ENCODE data around the gene KIF26A.

Gene KIF26A

DNA sequence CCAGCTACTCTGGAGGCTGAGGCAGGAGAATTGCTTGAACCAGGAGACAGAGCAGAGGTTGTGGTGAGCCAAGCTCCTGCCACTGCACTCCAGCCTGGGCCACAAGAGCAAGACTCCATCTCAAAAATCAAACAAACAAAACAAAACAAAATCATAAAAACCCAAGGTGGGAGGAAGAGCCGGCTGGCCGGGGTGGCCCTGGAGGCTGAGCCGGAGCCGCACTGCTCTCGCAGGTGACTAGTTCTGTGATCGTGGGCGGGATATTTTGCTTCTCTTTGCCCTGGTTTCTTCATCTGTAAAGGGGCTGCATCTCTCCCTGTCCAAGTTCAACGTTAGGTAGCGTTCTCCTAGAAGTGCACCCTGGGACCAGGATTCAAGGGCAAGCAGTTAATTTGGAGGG is 73.4 kb downstream of the KIF26A start:
- DNase-seq = no peak

DNA sequence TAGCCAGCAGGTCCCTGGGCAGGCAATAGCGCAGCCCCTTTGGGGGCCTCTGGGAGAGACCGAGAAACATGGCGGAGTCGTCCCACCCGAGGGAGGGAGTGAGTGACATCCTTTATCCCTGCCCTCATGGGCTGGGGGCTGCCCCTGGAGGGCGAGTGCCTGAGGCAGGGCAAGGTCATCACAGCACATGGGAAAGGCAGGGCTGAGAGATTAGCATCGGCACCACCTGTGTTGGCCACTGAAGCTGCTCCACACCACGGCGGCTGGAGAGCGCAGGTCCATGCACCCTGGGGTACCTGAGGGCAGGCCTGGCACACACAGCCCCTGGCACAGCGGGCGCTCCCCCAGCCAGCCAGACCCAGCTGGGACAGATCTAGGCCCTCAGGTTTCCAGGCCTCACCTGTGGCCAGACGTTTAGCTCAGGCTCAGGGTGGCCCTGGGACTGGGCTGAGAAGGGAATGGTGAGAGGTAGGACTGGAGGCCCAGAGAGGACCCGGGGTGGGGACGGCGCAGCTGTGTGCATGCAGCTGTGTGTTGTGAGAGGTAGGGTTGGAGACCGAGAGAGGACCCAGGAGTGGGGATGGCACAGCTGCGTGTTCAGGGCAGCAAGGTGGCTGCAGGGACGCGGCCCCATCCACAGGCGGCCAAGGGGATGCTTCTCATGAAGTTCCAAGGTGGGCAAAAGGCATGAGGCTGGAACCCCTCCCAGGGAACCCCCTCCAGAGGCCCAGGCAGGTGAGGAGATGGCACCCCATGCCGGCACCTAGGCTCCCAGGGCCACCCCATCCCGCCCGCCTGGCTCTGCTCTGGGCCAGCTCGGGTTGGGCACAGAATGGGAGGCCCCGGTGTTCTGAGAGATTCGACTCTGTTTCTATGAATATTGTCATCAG is 74.1 kb downstream of the KIF26A start:
- DNase-seq = no peak

DNA sequence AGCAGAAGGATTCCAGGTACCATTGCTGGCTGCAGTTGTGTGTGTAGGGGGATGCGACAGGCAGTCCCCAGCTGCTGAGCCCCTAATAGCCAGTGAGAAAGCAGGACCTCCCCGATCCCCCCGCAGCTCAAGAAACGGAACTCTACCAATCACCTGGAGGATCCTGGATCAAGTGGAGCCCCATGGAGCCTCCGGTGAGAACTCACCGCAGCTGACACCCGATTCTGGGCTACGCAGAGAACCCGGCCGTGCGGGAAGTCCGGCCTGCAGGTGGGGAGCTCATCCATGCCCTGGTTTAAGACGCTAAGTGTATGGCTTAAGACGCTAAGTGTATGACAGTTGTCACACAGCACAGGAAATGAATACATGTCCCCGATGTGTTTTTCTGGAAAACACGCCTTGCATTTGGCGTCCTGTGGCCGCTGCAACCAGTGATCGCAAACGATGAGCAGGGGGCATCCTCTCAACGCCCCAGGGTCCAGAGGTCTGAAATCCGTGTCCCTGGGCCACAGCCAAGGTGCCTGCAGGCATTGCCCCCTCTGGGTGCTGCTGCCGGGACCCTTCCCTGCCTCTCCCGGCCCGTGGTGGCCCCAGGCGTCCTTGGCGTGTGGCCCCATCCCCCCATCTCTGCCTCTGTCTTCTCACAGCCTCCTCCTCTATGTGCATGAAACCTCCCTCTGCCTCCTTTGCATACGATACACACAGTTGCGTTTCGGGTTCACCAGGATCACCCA is 75.1 kb downstream of the KIF26A start:
- DNase-seq = no peak

DNA sequence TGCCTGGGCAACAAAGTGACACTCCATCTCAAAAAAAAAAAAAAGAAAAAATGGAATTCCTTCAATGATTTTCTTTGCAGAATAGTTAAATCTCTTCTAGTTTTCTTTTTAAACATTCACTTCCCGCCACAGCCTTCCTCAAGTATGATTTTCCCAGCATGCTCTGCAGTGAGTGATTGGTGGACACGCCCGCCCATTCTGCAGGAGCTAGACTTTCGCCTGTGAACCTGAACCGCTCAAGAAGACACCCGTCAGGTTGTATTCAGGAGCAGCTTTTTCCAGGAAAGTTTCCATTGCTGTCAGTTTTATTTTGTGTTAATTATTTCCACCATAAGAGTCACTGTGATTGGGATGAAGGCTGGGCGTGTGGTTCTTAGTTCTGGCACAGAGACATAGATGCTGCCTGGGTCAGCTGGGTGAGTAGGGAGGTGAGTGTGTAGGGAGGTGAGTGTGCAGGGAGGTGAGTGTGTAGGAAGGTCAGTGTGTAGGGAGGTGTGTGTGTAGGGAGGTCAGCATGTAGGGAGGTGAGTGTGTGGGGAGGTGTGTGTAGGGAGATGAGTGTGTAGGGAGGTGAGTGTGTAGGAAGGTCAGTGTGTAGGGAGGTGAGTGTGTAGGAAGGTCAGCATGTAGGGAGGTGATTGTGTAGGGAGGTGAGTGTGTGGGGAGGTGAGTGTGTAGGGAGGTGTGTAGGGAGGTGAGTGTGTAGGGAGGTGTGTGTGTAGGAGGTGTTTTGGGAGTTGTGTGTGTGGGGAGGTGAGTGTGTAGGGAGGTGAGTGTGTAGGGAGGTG is 76.2 kb downstream of the KIF26A start:
- no peak for DNase-seq

DNA sequence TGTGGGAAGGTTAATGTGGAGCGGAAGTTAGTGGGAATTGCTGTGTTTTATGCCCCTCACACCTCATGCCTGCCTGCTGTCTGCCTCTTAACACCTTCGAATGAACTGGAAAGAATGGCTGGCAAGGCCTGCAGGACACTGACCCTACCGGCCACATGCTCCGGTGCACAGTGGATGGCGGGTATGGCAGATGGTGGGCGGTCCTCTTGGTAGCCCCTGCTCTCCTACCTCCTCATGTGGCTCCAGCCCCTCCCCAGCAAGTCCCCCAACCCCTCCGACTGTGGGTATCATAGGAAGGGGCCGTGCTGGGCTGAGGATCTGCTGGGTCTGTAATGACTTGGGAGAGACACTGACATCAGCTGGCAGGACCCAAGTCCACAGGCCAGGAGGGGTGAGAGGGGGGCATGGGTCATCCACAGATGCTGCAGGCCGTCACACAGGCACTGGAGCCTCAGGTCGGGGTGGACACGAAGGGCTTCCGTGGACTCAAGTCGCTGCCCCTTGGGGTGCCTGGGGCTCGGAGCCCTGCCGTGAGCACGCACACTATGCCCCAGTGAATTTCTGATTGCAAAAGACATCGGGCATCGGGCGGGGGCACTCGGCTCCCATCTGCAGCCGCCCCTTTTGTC is 77.4 kb downstream of the KIF26A start:
- DNase-seq = no peak

DNA sequence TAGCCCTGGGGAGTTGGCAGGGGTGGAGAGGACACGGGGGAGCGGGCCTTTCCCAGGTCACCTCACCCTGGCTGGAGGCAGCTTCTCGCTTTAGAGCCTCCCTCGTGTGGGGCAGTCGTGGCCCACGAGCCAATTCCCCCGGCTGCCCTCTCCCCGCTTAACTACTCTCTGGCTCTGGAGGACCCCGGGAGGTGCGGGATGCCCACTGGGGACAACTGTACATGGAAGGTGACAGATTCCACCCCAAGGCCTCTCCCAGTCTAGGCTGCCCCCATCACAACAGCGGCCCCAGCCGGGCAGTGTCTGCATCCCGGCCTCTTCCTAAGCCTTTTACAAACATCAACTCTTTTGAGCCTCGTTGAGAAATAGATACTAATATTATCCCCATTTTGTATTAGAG is 78.1 kb downstream of the KIF26A start:
- no peak for DNase-seq

DNA sequence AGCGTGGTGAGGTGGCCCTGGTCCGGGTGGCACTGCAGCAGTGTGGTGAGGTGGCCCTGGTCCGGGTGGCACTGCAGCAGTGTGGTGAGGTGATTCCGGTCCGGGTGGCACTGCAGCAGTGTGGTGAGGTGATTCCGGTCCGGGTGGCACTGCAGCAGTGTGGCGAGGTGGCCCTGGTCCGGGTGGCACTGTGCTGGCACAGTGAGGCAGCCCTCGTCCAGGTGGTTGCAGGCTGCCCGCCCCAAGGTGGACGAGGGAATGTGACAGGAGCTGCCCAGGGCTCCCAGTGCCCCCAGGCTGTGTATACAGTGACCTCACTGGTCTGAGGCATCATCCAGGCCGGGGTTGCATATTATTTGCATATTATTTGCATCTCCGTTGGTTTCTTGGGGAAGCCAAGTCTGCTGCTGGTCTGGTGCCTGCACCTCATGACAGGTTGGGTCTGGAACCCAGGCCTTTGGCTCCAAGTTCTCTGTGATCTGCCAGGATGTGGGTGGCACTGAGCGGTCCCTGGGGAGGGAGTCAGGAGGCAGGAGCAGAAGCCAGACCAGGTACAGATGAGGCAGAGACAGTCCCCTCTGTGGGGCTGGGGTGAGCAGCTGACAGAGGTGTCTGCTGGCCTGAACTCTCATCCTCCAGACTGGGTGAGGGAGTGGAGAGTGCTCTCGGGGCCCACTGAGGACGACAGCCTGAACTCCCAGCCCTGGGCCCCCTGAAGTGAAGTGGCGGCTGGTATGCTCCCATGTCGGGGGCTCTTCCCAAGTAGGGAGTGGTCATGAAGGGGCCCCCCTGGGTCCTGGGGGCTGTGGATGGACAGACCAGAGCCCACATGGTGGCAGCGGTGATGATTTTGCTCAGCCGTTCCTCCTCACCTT is 79.3 kb downstream of the KIF26A start:
- DNase-seq = no peak

DNA sequence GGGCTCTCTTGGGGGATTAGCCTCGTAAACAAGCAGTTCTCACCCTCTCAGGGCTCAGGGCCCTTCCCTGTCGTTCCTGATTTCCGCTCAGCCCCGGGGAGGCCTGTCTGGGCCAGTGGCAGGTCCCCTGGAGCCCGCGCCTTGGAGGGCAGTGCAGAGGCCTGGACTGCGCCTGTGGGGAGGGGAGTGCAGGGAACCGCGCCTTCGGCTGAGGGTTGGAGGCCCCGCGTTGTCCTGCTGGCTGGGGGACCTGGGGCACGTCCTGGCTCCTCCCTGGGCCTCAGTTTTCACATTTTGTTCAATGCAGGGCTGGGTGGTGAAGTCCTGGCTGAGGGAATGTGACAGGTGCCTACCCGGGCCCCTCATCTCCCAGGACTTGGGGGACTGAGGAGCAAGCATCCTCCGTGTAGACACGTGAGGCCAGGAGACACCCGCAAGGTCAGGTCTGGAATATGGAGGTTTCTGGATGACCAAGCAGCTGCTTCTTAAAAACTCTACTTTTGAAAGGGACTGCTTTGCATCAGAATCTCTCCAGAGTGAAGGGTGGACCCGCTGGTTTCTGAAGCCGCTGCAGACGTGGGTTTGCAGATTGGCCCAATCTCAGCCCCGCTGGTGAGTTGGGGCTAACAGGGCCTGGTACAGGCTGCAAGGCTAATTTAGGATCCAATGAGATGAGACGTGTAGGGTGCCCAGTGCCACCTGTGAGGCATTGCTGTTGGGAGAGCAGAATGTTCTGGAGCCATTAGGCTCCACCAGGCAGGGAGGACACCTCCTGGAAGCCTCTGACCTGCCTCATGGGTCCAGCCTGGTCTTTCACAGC is 80.2 kb downstream of the KIF26A start:
- DNase-seq = no peak

DNA sequence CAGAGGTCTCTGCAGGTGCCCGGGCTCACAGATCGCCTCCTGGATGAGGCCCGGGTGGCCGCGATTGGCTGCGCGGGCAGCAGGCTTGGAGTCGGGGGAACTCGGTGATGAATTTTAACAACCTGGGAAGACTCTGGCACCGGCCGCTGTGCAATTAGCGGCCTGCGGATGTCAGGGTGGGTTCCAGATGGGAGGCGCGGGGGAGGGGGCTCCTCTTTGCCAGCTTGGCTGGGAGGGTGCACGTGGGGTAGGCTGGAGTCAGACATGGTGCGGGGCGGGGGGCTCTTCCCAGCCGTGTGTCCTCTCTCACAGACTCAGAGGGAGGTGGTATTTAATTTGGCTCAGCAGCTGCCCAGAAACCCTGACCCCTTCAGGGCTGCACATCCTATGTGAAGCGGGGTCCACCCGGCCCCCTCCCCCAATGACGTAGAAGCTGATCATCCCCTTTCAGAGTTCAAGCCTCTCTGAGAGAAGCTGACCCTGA is 81.4 kb downstream of the KIF26A start:
- DNase-seq = no peak

DNA sequence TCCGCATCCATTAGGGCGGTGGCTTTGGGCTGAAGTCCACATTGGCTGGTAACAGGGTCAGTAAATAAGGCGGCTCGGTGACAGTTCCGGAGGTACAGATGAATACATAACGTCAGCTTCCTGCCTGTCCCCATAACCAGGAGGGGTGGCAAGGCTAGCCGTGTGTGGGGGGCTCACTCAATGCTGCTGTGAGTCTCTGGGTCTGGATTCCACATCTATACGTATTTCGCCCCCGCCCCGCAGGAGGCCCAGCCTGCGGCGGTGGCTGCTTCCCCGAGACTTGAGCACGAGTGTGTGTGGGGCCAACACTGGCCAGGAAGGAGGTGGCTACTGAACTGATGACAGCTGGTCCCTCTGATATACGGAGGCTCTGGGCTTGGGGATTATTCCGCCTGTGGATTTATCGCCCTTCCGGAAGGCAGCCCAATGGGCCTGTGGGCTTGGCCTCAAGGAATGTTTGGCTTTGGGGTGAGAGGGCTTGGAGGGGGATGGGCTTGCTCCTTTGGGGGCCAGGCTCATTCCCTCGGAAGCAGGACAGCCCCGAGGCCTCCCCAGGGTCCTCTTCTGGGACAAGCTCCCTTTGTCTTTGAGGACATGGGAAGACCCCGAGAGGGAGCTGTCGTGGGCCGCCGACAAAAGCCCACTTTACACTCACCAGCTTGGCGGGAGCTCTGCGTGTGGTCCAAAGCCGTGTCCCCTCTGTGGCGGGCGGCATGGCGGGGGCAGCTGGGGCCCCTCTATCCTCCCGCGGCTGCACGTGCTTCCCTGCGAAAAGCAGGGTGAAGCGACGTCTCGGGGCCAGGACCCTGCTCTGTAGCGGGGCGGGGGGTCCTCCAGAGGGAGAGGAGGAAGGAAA is 82.1 kb downstream of the KIF26A start:
- DNase-seq = no peak

DNA sequence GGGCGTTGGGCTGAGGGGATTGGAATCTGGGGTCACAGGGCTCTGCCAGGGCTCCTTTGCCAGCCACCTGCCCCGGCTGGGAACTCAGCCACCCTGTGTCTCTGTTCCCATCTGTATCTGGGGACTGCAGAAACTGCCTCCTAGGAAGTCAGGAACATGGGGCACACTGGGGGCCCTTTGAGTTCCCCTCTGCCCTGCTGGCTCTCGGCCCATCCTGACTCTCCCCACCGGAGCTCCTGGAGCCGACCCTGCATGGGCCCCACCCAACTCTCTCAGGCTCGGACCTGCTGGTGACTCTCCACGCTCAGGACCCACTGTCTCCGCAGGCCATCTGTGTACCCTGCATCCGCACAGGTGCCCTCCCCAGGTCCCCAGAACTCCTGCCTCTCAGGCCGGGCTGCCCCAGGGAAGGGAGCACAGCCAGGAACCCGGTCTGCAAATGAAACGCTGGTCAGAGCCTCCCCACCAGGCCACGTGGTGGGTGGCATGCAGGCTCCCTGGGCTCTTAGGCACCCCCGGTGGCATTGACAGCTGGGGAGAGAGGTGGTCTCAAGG is 82.8 kb downstream of the KIF26A start:
- no peak for DNase-seq

DNA sequence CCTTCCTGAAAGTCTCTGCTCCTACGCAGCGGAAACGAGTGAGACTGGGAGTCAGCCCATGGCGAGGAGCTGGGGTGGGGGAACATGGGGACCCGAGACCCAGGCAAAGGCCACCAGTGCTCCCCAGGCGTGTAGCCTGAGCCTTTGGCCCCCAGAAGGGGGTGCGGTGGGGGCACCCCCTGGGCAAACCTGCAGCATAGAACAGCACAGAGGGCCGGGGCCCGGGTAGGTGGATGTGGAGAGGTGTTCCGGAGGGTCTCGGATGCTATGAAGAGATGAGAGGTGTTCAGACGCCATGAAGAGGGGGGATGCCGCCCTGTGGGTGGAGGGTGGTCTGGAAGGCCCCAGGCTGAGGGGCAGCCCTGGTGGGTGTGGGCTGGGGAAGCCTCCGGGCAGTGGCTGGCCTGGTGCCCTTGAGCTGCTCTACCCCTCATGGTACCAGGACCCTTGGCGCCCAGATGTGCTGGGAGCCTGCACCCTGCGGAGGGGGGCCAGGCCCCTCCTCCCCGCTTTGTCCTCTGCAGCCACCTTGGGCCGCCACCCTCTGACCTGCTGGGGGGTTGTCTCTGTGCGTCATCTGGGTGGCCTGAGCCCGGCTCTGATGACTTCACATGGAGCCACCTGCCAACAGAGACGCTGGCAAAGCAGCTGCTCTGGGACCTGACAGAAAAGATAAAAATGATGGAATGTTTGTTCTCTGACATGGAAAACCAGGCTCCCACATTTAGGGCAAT is 83.4 kb downstream of the KIF26A start:
- DNase-seq = no peak

DNA sequence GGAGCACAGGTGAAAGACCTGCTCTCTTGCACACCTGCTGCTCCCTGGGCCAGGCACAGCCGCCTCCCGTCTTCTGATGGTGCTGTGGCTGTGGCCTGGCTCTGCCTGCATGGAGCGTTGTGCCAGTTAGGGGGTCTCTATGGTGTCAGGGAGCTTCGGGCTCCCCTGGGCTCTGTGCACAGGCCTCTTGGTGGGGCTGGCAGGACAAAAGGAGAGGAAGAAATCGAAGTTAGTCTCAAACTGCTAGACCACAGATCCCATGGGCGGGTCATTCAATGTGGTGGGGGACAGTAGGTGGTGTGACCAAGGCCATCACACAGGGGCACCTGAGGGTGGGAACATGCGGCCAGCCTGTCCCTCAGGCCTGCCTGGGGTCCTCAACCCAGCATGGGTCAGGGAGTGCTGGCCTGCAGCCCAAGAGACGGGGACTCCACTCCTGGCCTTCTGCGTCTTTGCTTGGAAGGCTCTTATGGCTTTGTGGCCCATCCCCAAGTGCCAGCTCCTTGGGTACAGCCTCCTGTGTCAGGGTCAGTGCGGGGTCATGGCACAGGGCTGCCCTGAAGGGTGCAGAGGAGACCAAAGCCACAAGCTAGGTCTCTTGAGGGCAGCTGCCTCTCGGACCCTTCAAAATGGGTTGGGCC is 84.1 kb downstream of the KIF26A start:
- no peak for DNase-seq

DNA sequence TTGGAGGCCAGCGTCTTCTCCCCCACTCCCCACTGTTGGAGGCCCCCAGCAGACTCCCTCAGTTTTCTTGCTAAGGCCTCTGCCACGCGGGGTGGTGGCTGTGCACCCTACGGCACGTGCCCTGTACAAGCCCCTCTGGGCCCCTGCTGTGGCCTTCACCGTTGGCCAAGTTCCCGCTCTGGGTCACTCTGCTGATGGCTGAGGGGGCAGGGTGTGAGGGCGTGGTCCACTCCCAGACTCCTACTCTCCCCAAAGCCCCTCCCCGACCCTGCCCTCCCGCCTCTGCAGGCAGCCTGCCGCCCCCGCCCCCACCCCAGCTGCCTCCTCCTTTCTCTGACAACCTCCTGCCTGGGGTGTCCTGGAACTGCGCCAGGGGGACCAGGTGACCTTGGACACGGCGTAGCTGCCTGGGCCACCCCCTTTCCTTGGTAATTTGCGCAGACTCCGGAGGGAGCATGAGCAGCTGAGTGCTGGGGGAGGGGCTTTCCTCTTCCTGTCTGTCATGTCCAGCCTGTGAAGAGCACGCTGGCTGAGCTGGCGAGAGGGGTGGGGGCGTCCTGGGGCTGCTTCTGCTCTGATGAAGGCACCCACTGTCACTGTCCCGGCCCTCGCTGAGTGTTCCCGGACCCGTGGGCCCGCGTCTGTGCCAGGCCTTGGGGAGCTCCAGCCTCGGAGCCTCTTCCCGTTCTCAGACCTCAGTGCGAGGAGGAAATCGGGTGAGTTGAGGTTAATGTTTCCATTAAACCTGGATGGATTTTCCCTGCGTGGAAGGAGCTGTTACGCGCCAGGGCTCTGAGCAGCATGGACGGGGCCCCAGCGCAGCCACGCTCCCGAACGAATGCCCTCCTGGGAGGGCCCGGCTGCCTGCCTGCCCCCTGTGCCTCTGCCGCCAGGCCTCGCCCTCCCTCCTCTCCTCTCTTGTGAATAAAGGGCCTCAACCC is 85.0 kb downstream of the KIF26A start:
- no peak for DNase-seq

DNA sequence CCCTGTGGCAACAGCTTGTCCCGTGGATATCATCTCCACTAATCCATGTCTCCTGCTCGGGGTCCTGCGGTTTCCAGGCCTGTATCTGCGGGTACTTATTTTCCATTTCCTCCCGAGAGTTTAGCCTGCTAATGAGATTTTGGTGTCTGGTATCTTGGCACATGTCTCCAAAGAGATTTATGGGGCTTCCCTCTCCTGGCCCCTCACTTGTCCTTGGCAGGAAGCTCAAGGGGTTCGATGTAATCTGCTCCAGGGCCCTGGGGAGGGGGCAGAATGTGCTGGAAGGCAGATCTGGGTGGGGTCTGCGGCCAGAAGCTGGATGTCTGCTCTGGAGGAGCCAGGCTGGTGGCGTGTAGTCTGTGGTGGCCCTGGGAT is 85.7 kb downstream of the KIF26A start:
- no peak for DNase-seq

DNA sequence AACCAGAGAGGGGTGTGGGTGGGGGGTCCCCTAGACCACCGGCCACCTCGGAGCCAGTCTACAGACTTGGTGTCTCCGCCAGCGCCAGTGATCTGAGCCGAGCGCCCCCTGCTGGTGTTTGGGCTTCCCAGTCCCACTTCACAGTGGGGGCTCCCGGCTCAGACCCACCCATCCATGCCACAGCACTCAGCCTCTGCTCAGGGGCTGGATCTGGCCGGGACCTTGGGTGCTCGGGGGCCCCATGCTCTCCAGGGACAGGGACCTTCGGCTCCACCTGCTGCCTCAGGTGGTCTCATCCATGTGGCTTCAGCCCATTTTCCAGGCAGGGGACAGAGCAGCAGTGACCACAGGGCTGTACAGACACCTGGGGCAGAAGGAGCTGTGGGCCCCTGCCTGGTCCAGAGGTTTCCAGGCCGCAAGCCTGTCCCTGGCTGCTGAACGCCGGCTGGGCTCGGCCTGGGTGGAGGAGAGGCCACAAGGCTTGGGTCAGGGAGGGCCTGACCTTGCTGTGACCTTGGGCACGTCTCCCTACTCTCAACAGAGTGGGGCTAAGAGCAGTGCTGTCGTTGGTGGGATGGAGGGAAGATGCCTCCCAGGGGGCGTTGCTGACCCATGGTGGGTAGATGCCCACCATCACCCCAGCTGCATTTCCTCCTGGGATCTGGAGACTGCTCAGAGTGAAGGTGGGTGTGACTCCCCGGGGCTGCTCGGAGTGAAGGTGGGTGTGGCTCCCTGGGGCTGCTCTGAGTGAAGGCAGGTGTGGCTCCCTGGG is 86.3 kb downstream of the KIF26A start:
- peak; percentile 29 for DNase-seq
